HEK293T (cell line): ENCODE data around the gene PPP1R14B.

ENCODE experiments used
- CTCF ChIA-PET: fragments of 350-600 bp; formaldehyde crosslinking; extraction: SDS; loops from one replicate; lab custom pipeline; 2021; ENCODE audit warnings: antibody characterized with exemption, inconsistent platforms; lab: Yijun Ruan, JAX
- POLR2A ChIA-PET: fragments of 350-600 bp; formaldehyde crosslinking; extraction: SDS; loops from one replicate; lab custom pipeline; 2020; ENCODE audit warnings: antibody characterized with exemption, inconsistent platforms; lab: Yijun Ruan, JAX
- DNase-seq: peaks from one replicate; pipeline ENCODE4 v3.0.0; 2012; ENCODE audit warnings: mixed read lengths; ENCODE audit errors: extremely low spot score
- ARNT ChIP-seq: fragments of 450-650 bp; IDR thresholded peaks from 2 replicates; pipeline ENCODE4 v1.6.1; 2017; ENCODE audit warnings: mild to moderate bottlenecking
- BHLHE40 ChIP-seq: fragments of 450-650 bp; IDR thresholded peaks from 2 replicates; pipeline ENCODE4 v1.6.1; 2016; ENCODE audit warnings: mild to moderate bottlenecking, moderate library complexity, borderline replicate concordance
- CTBP1 ChIP-seq: fragments of 450-650 bp; IDR thresholded peaks from 2 replicates; pipeline ENCODE4 v1.6.1; 2016; ENCODE audit warnings: borderline replicate concordance
- ELF4 ChIP-seq: fragments of 450-650 bp; IDR thresholded peaks from 2 replicates; pipeline ENCODE4 v1.6.1; 2017; ENCODE audit warnings: antibody characterized with exemption
- FOXA1 ChIP-seq: fragments of 450-650 bp; IDR thresholded peaks from 2 replicates; pipeline ENCODE4 v1.6.1; 2016; ENCODE audit warnings: mild to moderate bottlenecking
- FOXK2 ChIP-seq: fragments of 450-650 bp; IDR thresholded peaks from 2 replicates; pipeline ENCODE4 v1.6.1; 2016; ENCODE audit warnings: mild to moderate bottlenecking
- FOXM1 ChIP-seq: fragments of 450-650 bp; IDR thresholded peaks from 2 replicates; pipeline ENCODE4 v1.6.1; 2017; ENCODE audit warnings: mild to moderate bottlenecking, borderline replicate concordance
- HDGF ChIP-seq: fragments of 450-650 bp; IDR thresholded peaks from 2 replicates; pipeline ENCODE4 v1.6.1; 2017; ENCODE audit warnings: antibody characterized with exemption, borderline replicate concordance
- L3MBTL2 ChIP-seq: fragments of 450-650 bp; conservative IDR thresholded peaks from 2 replicates; pipeline ENCODE4 v1.6.1; 2016; ENCODE audit warnings: mild to moderate bottlenecking
- LEF1 ChIP-seq: fragments of 450-650 bp; IDR thresholded peaks from 2 replicates; pipeline ENCODE4 v1.6.1; 2017; ENCODE audit warnings: mild to moderate bottlenecking, borderline replicate concordance
- NFRKB ChIP-seq: fragments of 450-650 bp; IDR thresholded peaks from 2 replicates; pipeline ENCODE4 v1.6.1; 2016; ENCODE audit warnings: mild to moderate bottlenecking, moderate library complexity
- PKNOX1 ChIP-seq: fragments of 450-650 bp; IDR thresholded peaks from 2 replicates; pipeline ENCODE4 v1.6.1; 2016
- SP1 ChIP-seq: fragments of 450-650 bp; IDR thresholded peaks from 2 replicates; pipeline ENCODE4 v1.6.1; 2017
- SUZ12 ChIP-seq: fragments of 450-650 bp; IDR thresholded peaks from 2 replicates; pipeline ENCODE4 v1.6.1; 2016; ENCODE audit warnings: mild to moderate bottlenecking
- TARDBP ChIP-seq: fragments of 450-650 bp; IDR thresholded peaks from 2 replicates; pipeline ENCODE4 v1.6.1; 2016
- ZNF384 ChIP-seq: fragments of 450-650 bp; IDR thresholded peaks from 2 replicates; pipeline ENCODE4 v1.6.1; 2016

Gene PPP1R14B

GRCh38 chr11:64234647-64235379, 11.9 kb downstream of the PPP1R14B start:
- TF ChIP-seq BHLHE40 (no peak), ZNF384 (no peak), SP1 (no peak), TARDBP (no peak), HDGF (no peak), ARNT (no peak), FOXA1 (no peak), LEF1 (no peak), SUZ12 (no peak), PKNOX1 (no peak), NFRKB (no peak), FOXM1 (no peak), ELF4 (no peak), L3MBTL2 (no peak)
- ChIA-PET CTCF (no interaction called here), POLR2A (interaction anchor here (1.0 to 5.3 kb wide), 4 partner anchors 10 to 15 kb away, joined by 4 to 59 read pairs (median 10); partner anchors contain the start of genes FKBP2 and PPP1R14B)
- DNase-seq, result no peak

- CTCF ChIA-PET, result interaction anchor here (0.6 kb wide), 1 partner anchor 17 kb away, joined by 3 read pairs; no protein-coding TSS in a partner anchor
- TF ChIP-seq ZNF384 (no peak), BHLHE40 (no peak), FOXM1 (no peak), TARDBP (no peak)
- no peak for DNase-seq
- POLR2A ChIA-PET, result interaction anchor here (0.7 to 5.3 kb wide), 3 partner anchors 10 to 49 kb away, joined by 3 to 59 read pairs (median 4); partner anchors contain the start of genes FKBP2 and PPP1R14B
Measured at GRCh38 chr11:64233913-64234586, 12.7 kb downstream of the PPP1R14B start, which contains the start of gene VEGFB. TSS of gene VEGFB (plus strand) at chr11:64234584. CDS start at chr11:64234834, 250 bp downstream.

- ChIA-PET POLR2A (interaction anchor here (5.3 kb wide), 1 partner anchor 12 kb away, joined by 59 read pairs; the partner anchor contains the start of genes FKBP2 and PPP1R14B), CTCF (no interaction called here)
- DNase-seq, result no peak
- TF ChIP-seq TARDBP (no peak), ELF4 (no peak), SUZ12 (no peak), HDGF (no peak), FOXK2 (no peak), NFRKB (no peak), PKNOX1 (no peak)
Measured at GRCh38 chr11:64232967-64233315, 13.8 kb downstream of the PPP1R14B start.

GRCh38 chr11:64232182-64232966, 14.4 kb downstream of the PPP1R14B start:
- no peak for TF ChIP-seq HDGF
- no peak for TF ChIP-seq FOXA1
- no peak for TF ChIP-seq ARNT
- TF ChIP-seq NFRKB, result no peak
- no peak for TF ChIP-seq PKNOX1
- no peak for TF ChIP-seq CTBP1
- no peak for TF ChIP-seq ELF4
- no peak for TF ChIP-seq SUZ12
- TF ChIP-seq BHLHE40, result no peak
- no peak for TF ChIP-seq ZNF384
- TF ChIP-seq TARDBP, result no peak
- no peak for TF ChIP-seq LEF1
- TF ChIP-seq SP1, result no peak
- no peak for TF ChIP-seq L3MBTL2
- no peak for TF ChIP-seq FOXK2
- TF ChIP-seq FOXM1, result no peak
- no peak for DNase-seq
- POLR2A ChIA-PET, result interaction anchor here (1.0 to 5.3 kb wide), 2 partner anchors 12 to 175 kb away, joined by 3 to 59 read pairs; partner anchors contain the start of genes FKBP2 and PPP1R14B
- CTCF ChIA-PET, result no interaction called here

- TF ChIP-seq SUZ12 (no peak), BHLHE40 (no peak), ZNF384 (no peak), PKNOX1 (no peak), SP1 (no peak), FOXM1 (no peak), ARNT (no peak), CTBP1 (no peak), NFRKB (no peak), TARDBP (no peak), LEF1 (no peak), L3MBTL2 (no peak)
- ChIA-PET POLR2A (interaction anchor here (1.0 to 5.3 kb wide), 3 partner anchors 13 to 176 kb away, joined by 3 to 59 read pairs (median 3); partner anchors contain the start of genes FKBP2 and PPP1R14B), CTCF (no interaction called here)
- DNase-seq, result no peak
Measured at GRCh38 chr11:64231546-64231945, 15.2 kb downstream of the PPP1R14B start.
